Measurements from ENCODE around the gene SMAGP.

Gene SMAGP

DNA sequence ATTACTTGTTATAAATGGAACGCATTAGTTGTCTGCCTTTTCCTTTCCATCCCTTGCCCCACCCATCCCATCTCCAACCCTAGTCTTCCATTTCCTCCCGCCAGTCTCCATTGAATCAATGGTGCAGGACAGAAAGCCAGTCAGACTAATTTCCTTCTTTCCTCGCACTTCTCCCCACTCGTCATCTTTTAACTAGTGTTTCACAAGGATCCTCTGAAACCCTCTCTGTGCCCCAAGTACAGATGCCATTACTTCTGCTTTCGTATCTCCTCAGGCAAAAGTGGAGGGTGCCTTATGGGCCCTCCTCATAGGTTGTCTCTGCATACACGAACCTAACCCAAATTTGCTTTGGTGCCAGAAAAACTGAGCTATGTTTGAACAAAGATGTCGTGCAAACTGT is 27.3 kb downstream of the SMAGP start:
- H3K4me1 ChIP-seq (ENCODE audit: insufficient read depth, low read length, severe bottlenecking), result peaks cover 19% of the 10 kb centered on the region
- no peaks in the 10 kb centered on the region for H3K9me3 ChIP-seq (ENCODE audit: low read length)
- no peak overlapping the region for H3K27ac ChIP-seq (ENCODE audit: low read depth, low read length, poor library complexity, severe bottlenecking)

DNA sequence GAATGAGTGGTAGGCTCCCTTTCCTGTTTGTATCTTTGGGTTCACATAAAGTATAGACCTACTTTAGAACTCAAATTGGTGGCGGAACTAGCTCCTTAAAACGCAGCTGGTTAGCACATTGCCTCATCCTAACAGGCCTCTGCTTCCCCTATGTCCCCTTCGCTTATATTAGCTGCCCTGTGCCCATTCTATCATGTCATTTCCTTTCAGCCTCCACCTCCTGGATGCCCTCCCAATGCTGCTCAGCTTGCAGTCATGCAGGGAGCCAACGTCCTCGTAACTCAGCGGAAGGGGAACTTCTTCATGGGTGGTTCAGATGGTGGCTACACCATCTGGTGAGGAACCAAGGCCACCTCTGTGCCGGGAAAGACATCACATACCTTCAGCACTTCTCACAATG is 28.1 kb downstream of the SMAGP start:
- no peaks in the 10 kb centered on the region for H3K79me2 ChIP-seq (ENCODE audit: insufficient read depth, low read length)
- TF ChIP-seq, protein P1, sequence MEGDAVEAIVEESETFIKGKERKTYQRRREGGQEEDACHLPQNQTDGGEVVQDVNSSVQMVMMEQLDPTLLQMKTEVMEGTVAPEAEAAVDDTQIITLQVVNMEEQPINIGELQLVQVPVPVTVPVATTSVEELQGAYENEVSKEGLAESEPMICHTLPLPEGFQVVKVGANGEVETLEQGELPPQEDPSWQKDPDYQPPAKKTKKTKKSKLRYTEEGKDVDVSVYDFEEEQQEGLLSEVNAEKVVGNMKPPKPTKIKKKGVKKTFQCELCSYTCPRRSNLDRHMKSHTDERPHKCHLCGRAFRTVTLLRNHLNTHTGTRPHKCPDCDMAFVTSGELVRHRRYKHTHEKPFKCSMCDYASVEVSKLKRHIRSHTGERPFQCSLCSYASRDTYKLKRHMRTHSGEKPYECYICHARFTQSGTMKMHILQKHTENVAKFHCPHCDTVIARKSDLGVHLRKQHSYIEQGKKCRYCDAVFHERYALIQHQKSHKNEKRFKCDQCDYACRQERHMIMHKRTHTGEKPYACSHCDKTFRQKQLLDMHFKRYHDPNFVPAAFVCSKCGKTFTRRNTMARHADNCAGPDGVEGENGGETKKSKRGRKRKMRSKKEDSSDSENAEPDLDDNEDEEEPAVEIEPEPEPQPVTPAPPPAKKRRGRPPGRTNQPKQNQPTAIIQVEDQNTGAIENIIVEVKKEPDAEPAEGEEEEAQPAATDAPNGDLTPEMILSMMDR (IDR thresholded peaks at IDR 0.05; ENCODE audit: low read length), result no peak
- TF ChIP-seq EZH2 (IDR thresholded peaks at IDR 0.05; ENCODE audit: borderline replicate concordance, low read length), result no peak
- H3K36me3 ChIP-seq (ENCODE audit: insufficient read depth, low read length), result peaks cover 44% of the 10 kb centered on the region
- no peaks in the 10 kb centered on the region for H3K9me2 ChIP-seq (ENCODE audit: low read depth, low read length)
- H3F3A ChIP-seq (ENCODE audit: insufficient read depth, low read length), result no peaks in the 10 kb centered on the region
- H4K20me1 ChIP-seq (ENCODE audit: insufficient read depth, low read length), result no peaks in the 10 kb centered on the region
- H3K27me3 ChIP-seq (ENCODE audit: insufficient read depth, low read length), result no peaks in the 10 kb centered on the region
- H3K4me1 ChIP-seq (ENCODE audit: insufficient read depth, low read length, severe bottlenecking), result peaks cover 21% of the 10 kb centered on the region
- no peak overlapping the region for H3K9ac ChIP-seq (ENCODE audit: low read length)
- no peak overlapping the region for H3K4me3 ChIP-seq (ENCODE audit: low read depth, low read length, poor library complexity, severe bottlenecking)
- no peaks in the 10 kb centered on the region for H3K9me3 ChIP-seq (ENCODE audit: low read length)
- H3K27ac ChIP-seq (ENCODE audit: low read depth, low read length, poor library complexity, severe bottlenecking), result no peak overlapping the region
- H3K4me2 ChIP-seq (ENCODE audit: low read length), result no peak overlapping the region
- H2AFZ ChIP-seq (ENCODE audit: low read length), result no peak overlapping the region

More for the DNA sequence above, 27.3 kb downstream of the SMAGP start:
- no peaks in the 10 kb centered on the region for H3K9me2 ChIP-seq (ENCODE audit: low read depth, low read length)
- H2AFZ ChIP-seq (ENCODE audit: low read length), result no peak overlapping the region
- H3K4me3 ChIP-seq (ENCODE audit: low read depth, low read length, poor library complexity, severe bottlenecking), result no peak overlapping the region
- no peaks in the 10 kb centered on the region for H3K79me2 ChIP-seq (ENCODE audit: insufficient read depth, low read length)
- TF ChIP-seq, protein P1 (IDR thresholded peaks at IDR 0.05; ENCODE audit: low read length), result no peak
- TF ChIP-seq EZH2 (IDR thresholded peaks at IDR 0.05; ENCODE audit: borderline replicate concordance, low read length), result no peak
- no peaks in the 10 kb centered on the region for H4K20me1 ChIP-seq (ENCODE audit: insufficient read depth, low read length)
- H3K27me3 ChIP-seq (ENCODE audit: insufficient read depth, low read length), result no peaks in the 10 kb centered on the region
- H3K9ac ChIP-seq (ENCODE audit: low read length), result no peak overlapping the region
- H3K4me2 ChIP-seq (ENCODE audit: low read length), result no peak overlapping the region
- no peaks in the 10 kb centered on the region for H3F3A ChIP-seq (ENCODE audit: insufficient read depth, low read length)
- peaks cover 44% of the 10 kb centered on the region for H3K36me3 ChIP-seq (ENCODE audit: insufficient read depth, low read length)

DNA sequence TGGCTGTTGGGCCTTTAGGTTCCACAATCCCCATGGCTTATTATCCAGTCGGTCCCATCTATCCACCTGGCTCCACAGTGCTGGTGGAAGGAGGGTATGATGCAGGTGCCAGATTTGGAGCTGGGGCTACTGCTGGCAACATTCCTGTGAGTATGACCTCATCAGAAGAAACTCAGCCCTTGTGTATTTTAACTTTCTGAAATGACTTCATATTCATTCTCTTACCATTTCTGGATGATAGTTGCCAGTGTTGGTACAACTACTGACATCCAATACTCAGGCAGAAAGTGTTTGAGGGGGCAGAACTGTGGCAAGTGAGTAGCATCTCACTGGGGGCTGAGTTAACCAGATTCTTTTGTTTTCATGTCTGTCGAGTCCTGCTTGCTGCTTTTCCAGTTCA is 29.2 kb downstream of the SMAGP start:
- no peak overlapping the region for H3K9ac ChIP-seq (ENCODE audit: low read length)
- H3K36me3 ChIP-seq (ENCODE audit: insufficient read depth, low read length), result peaks cover 42% of the 10 kb centered on the region
- H3K9me2 ChIP-seq (ENCODE audit: low read depth, low read length), result no peaks in the 10 kb centered on the region
- TF ChIP-seq, protein P1 (IDR thresholded peaks at IDR 0.05; ENCODE audit: low read length), result no peak
- no peak for TF ChIP-seq EZH2 (IDR thresholded peaks at IDR 0.05; ENCODE audit: borderline replicate concordance, low read length)
- peaks cover 14% of the 10 kb centered on the region for H3K4me1 ChIP-seq (ENCODE audit: insufficient read depth, low read length, severe bottlenecking)
- H3K79me2 ChIP-seq (ENCODE audit: insufficient read depth, low read length), result no peaks in the 10 kb centered on the region
- H3F3A ChIP-seq (ENCODE audit: insufficient read depth, low read length), result no peaks in the 10 kb centered on the region
- H4K20me1 ChIP-seq (ENCODE audit: insufficient read depth, low read length), result no peaks in the 10 kb centered on the region
- no peak overlapping the region for H3K27ac ChIP-seq (ENCODE audit: low read depth, low read length, poor library complexity, severe bottlenecking)
- H3K4me3 ChIP-seq (ENCODE audit: low read depth, low read length, poor library complexity, severe bottlenecking), result no peak overlapping the region
- H3K9me3 ChIP-seq (ENCODE audit: low read length), result no peaks in the 10 kb centered on the region
- H3K4me2 ChIP-seq (ENCODE audit: low read length), result no peak overlapping the region
- no peak overlapping the region for H2AFZ ChIP-seq (ENCODE audit: low read length)
- no peaks in the 10 kb centered on the region for H3K27me3 ChIP-seq (ENCODE audit: insufficient read depth, low read length)

All from OCI-LY1 (cell line).